Muscle of arm (tissue), 12 donors: ENCODE data around the gene KAZALD1. TPM values are rescaled to one million over a fixed set of nuclear protein-coding genes. Genes with fewer than 3 reads are reported as not detected.
"Not testable (repeated sequence)": the region's sequence is repeated elsewhere in the genome, so short reads cannot be mapped to it uniquely, and the experiment has no call there.

Experiments
- DNase-seq: peaks from one replicate; pipeline ENCODE4 v3.0.0-alpha.2; 2013
- polyA plus RNA-seq, 12 donors: library from polyadenylated mRNA; unstranded; fragments of 120-200 nt; gene quantifications; one replicate each; pipeline ENCODE4 v1.2.1, GENCODE V29; 2013; ENCODE audit not compliant: insufficient read length in 12 of 12

The KAZALD1 gene
- polyA plus RNA-seq, 12 donors = 22.4 to 44.3 (median 30.7) TPM; not detected in 1

- no peak for DNase-seq
These were observed 32.1 kb upstream of the KAZALD1 start for GRCh38 chr10:101029520-101030295.

- no peak for DNase-seq
These were observed 31.2 kb upstream of the KAZALD1 start for GRCh38 chr10:101030496-101031127.

DNA sequence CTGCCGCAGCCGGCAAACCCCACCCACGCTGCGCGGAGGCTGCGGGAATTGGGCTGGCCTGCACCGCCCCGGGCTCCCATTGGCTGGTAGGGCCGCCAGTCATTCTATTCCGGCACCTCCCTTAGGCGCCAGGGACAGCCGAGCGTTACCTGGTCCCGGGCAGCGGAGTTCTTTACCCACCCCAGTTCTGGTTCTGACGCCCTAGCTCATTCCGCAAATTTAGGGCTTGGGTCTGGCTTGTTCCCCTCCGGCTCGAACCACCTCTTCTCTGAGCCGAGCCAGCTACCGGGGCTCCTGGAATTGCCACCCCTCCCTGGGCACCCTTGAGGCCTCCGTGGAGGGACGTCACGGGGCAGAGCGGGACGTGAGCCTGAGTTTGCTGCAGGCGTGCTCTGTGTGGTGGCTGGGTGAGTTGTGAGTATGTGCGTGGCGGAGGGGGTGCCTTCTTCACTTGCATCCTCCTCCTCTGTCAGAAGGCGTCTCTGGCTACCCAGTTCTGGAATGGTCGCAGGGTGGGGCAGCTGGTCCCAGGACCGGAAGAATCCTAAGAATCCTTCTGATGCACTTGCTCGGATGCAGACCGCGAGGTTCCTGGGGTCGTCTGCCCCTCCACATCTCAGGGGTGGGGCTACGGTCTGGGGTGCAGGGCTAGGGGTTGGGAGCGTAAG is 30.5 kb upstream of the KAZALD1 start, which contains the start of the genes PDZD7 and SFXN3:
Gene PDZD7, minus strand, starts transcription at position 2 of the 668 bp plus-strand sequence. CDS start 910 bp downstream, outside the sequence.
Gene SFXN3, plus strand, starts transcription at position 107 of the 668 bp plus-strand sequence. CDS start 3,461 bp downstream, outside the sequence.
- DNase-seq = peak; percentile 88

GRCh38 chr10:101031796-101032636 is 29.8 kb upstream of the KAZALD1 start:
- DNase-seq = peak; percentile 87

DNA sequence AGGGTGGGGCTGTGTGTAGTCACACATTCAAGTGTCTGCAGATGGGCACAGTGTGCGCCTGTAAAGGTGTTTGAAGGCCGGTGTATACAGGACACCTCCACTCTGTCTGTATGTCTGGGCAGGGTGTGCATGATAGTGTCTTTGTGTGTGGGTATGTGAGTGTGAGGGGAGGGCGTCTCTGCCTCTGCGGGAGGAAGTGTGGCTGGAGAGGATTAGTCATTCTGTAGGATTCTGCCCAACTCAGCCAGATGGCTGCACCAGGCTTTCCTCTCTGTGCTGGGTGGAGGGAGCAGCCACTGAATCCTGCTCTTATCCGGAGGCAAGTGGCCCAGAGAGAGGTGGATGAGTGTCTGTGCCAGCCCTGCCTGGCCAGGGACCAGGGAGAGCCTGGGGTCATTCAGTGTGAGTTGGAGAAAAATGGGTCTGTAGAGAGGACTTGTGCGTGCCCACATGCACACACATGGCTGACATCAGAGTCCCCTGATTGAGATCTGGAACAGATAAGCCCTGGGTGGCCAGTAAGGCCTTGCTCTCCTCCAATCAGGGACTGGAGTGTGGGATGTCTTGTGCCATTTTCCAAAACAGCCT is 29.1 kb upstream of the KAZALD1 start:
- DNase-seq = peak; percentile 77

DNA sequence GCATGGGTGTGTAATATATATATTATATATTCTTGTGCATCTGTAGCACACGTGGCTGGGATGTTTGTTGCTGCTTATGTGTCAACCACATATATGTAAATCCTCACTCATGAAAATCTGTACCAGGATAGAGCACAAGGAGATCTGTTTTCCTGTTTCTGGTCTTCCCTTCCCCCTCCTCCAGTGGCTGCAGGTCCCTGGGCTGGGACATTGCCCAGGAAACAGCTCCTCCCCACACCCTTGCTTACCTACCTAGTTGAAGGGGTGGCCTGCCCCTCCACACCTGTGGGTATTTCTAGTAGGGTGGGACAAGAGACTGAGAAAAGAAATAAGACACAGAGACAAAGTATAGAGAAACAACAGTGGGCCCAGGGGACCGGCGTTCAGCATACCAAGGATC is 28.5 kb upstream of the KAZALD1 start:
- no peak for DNase-seq

GRCh38 chr10:101034404-101034803 is 27.4 kb upstream of the KAZALD1 start:
- DNase-seq = not testable (repeated sequence)

- no peak for DNase-seq
These were observed 26.5 kb upstream of the KAZALD1 start for GRCh38 chr10:101035314-101035713.

DNA sequence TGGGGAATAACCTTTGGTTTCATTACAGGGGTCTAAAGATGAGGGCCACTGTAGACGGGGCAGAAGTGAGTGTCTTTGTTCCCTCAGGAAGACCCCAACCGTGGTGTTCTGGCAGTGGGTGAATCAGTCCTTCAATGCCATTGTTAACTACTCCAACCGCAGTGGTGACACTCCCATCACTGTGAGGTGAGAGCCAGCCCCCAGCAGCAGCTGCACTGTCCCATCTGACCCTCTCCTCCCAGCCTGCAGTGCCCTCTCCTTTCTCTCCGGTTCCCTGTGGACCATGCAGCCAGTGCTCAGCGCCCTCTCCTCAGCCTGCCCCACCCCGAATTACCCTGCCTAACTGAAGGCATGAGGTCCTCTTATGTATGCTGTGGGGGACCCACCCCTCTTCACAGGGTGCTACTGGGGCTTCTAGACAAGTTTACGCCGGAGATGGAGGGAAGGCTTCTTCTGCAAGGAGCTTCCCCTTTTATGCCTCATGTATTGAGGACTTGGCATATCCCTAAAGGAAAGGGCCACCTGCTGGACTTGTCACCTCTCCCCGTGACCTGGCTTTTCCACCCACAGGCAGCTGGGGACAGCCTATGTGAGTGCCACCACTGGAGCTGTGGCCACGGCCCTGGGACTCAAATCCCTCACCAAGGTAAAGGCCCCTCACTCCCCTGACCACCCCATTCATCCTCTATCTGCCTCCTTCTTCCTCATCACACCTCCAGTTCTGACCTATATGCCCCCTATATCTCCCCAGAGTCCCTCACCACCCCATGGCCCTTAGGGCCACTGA is 25.7 kb upstream of the KAZALD1 start:
- DNase-seq = no peak

GRCh38 chr10:101036726-101037125 is 25.1 kb upstream of the KAZALD1 start:
- DNase-seq = no peak

DNA sequence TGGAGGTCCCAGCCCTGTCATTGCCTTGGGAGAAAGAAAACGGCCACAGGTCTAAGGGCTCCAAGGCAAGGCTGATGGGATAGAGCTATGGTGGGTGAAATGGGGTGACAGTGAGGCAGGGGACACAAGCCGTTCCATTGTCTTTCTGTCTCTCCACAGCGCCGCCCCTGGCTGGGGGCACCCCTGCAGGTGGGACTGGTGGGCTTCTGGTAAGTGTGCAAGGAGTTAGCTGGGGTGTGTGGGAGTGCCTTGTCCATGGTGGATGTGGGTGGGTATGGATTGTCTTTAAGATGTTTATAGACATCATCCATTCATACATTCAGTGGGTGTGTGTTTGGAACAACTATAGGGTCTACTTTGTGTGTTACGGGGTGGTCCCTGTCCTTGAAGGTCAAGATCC is 23.3 kb upstream of the KAZALD1 start:
- DNase-seq = no peak

- no peak for DNase-seq
These were observed 21.7 kb upstream of the KAZALD1 start for GRCh38 chr10:101040061-101040460.

DNA sequence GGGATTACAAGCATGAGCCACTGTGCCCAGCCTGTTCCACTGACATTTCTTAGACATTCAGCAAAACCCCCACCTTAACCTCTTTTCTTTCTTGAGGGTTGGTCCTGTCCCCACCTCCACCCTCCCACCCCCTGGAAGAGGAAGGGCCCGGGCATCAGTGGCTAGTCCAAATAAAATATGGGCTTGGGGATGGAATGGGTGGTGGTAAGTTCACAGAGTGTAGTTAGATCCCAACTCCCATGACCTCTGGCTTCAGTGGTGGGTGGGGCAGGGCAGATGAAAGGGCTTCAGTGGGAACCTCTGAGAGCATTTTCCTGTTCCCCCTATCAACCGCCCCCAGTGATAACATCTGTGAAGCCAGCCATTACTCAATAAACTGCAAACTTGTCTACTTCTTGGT is 20.9 kb upstream of the KAZALD1 start:
- DNase-seq = no peak

GRCh38 chr10:101041252-101041761 is 20.5 kb upstream of the KAZALD1 start:
- DNase-seq = peak; percentile 91

DNA sequence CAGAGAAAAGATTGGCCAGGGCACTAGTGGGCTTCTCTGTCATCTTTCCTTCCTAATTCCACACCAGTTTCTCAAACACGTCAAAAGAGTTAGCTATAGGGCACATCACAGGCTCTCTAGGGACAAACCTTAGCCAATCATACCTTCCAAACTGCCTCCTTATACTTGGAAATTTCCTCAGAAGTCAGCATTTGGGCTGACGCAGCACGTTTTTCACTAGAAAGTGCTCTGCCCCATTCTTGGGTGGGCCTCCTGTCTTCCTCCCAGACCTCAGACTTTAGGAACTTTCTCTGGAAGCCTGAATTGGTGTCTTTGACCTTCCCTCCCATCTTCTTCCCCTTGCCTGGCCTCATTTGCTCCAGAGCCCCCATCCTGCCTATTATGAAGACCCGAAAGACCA is 19.7 kb upstream of the KAZALD1 start:
- no peak for DNase-seq

DNA sequence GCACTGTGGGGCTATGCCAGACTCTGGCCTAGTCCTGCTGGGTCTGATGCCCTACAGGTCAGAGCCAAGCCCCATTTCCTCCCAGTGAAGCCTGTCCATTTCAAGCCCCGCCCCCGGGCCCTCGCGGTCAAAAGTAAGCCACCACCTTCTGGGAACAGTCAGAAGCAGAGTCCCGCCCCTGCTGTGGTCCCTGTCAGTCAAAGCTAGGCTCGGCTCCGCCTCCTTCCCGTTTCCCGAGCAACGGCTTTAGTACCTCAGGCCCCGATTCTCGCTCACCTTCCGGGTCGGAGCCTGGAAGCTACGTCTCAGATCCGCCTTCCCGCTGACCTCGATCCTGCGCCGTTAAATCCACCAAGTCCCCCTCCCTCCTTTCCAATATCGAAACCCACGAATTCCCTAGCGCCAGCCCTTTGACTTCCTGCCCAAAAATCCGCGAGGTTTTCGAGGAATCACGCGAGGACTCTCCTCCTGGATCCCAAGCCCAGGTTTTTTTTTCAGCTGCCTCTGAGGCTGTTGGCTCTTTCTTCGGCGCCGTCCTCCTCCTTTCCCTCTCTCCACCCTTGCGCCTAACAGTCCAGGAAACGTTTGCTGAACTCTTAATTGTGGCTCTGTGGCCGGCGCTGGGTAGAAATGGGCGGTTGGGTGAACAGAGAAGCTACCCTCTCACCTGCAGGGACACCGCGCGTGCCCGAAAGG is 19.0 kb upstream of the KAZALD1 start:
- DNase-seq = peak; percentile 96

GRCh38 chr10:101043363-101043707 is 18.5 kb upstream of the KAZALD1 start:
- no peak for DNase-seq

GRCh38 chr10:101044117-101044516 is 17.7 kb upstream of the KAZALD1 start:
- no peak for DNase-seq
